ENCODE data around the gene KLHL18. TPM values are rescaled to one million over a fixed set of nuclear protein-coding genes. Genes with fewer than 3 reads are reported as not detected.

KLHL18 gene
- polyA plus RNA-seq, 1 donor from 2014 or later: 37.0 TPM

- Histone ChIP-seq H3K4me2 (ENCODE audit: low read length) (no peak overlapping the region), H3K9ac (ENCODE audit: low read length) (no peak overlapping the region), H4K20me1 (ENCODE audit: insufficient read depth) (no peaks in the 10 kb centered on the region), H3K4me3 (ENCODE audit: low read length) (no peak overlapping the region), H3K36me3 (ENCODE audit: insufficient read depth, low read length) (no peaks in the 10 kb centered on the region), H3K9me3 (ENCODE audit: low read length) (no peaks in the 10 kb centered on the region), H3K9me2 (ENCODE audit: insufficient read depth, low read length) (no peaks in the 10 kb centered on the region), H3K27me3 (ENCODE audit: insufficient read depth, low read depth, low read length) (no peaks in the 10 kb centered on the region), H3F3A (ENCODE audit: insufficient read depth, low read length, poor library complexity, severe bottlenecking) (no peaks in the 10 kb centered on the region), H3K79me2 (replicated peaks; ENCODE audit: insufficient read depth, low read length) (no peaks in the 10 kb centered on the region), H2AFZ (ENCODE audit: low read depth, low read length) (no peak overlapping the region), H3K27ac (ENCODE audit: low read length) (no peak overlapping the region)
- no peak for TF ChIP-seq EP300 (conservative IDR thresholded peaks at IDR 0.05; ENCODE audit: poor library complexity, severe bottlenecking)
- no peak for TF ChIP-seq POLR2AphosphoS5 (IDR thresholded peaks at IDR 0.05)
- TF ChIP-seq EZH2 (IDR thresholded peaks at IDR 0.05; ENCODE audit: borderline replicate concordance, insufficient read depth, low read length, poor library complexity, severe bottlenecking): no peak
- no peak for TF ChIP-seq SMC3 (conservative IDR thresholded peaks at IDR 0.05; ENCODE audit: poor library complexity)
- TF ChIP-seq REST (IDR thresholded peaks at IDR 0.05; ENCODE audit: borderline replicate concordance): no peak
- no peak for TF ChIP-seq MXI1 (conservative IDR thresholded peaks at IDR 0.05; ENCODE audit: poor library complexity, severe bottlenecking)
- no peak for TF ChIP-seq CTCF (IDR thresholded peaks at IDR 0.05; ENCODE audit: poor library complexity, severe bottlenecking)
- no peak for TF ChIP-seq RAD21 (conservative IDR thresholded peaks at IDR 0.05)
- TF ChIP-seq TAF1 (IDR thresholded peaks at IDR 0.05; ENCODE audit: low read depth): no peak
Observed at GRCh38 chr3:47370887-47371697, 88.3 kb downstream of the KLHL18 start.

- H3K9ac ChIP-seq (ENCODE audit: low read length): no peak overlapping the region
- no peaks in the 10 kb centered on the region for H3K79me2 ChIP-seq (replicated peaks; ENCODE audit: insufficient read depth, low read length)
- H3K27ac ChIP-seq (ENCODE audit: low read length): no peak overlapping the region
- no peak for TF ChIP-seq MXI1 (conservative IDR thresholded peaks at IDR 0.05; ENCODE audit: poor library complexity, severe bottlenecking)
- no peak for TF ChIP-seq EZH2 (IDR thresholded peaks at IDR 0.05; ENCODE audit: borderline replicate concordance, insufficient read depth, low read length, poor library complexity, severe bottlenecking)
- no peak for TF ChIP-seq POLR2AphosphoS5 (IDR thresholded peaks at IDR 0.05)
- no peak for TF ChIP-seq RAD21 (conservative IDR thresholded peaks at IDR 0.05)
- TF ChIP-seq TAF1 (IDR thresholded peaks at IDR 0.05; ENCODE audit: low read depth): no peak
- H3K4me2 ChIP-seq (ENCODE audit: low read length): no peak overlapping the region
- H3K9me3 ChIP-seq (ENCODE audit: low read length): no peaks in the 10 kb centered on the region
- no peak overlapping the region for H2AFZ ChIP-seq (ENCODE audit: low read depth, low read length)
- H3F3A ChIP-seq (ENCODE audit: insufficient read depth, low read length, poor library complexity, severe bottlenecking): no peaks in the 10 kb centered on the region
- no peaks in the 10 kb centered on the region for H3K27me3 ChIP-seq (ENCODE audit: insufficient read depth, low read depth, low read length)
- no peaks in the 10 kb centered on the region for H3K9me2 ChIP-seq (ENCODE audit: insufficient read depth, low read length)
- no peak overlapping the region for H3K4me3 ChIP-seq (ENCODE audit: low read length)
- no peaks in the 10 kb centered on the region for H4K20me1 ChIP-seq (ENCODE audit: insufficient read depth)
- no peaks in the 10 kb centered on the region for H3K36me3 ChIP-seq (ENCODE audit: insufficient read depth, low read length)
Observed at GRCh38 chr3:47374587-47374986, 91.8 kb downstream of the KLHL18 start.
